Fibroblast of lung (primary cell): ENCODE measurements around the gene MCF2L. TPM values are rescaled to one million over a fixed set of nuclear protein-coding genes. Genes with fewer than 3 reads are reported as not detected.

Source experiments
- DNase-seq, 2 donors: peaks; one replicate each; pipeline versions ENCODE4 v3.0.0 to v3.0.0-alpha.2; 2010; ENCODE audit warnings: low read depth in 2 of 2
- H2AFZ ChIP-seq: 2 replicates; pipeline ENCODE4 v1.5.1; 2012; ENCODE audit warnings: low read length, control low read depth, inconsistent platforms
- H3K27ac ChIP-seq: 2 replicates; pipeline ENCODE4 v1.5.1; 2011; ENCODE audit warnings: low read length, control low read depth; ENCODE audit not compliant: insufficient read depth
- H3K27me3 ChIP-seq: 2 replicates; pipeline ENCODE4 v1.5.1; 2011; ENCODE audit warnings: mild to moderate bottlenecking, low read length; ENCODE audit not compliant: control insufficient read depth, insufficient read depth
- H3K36me3 ChIP-seq: 2 replicates; pipeline ENCODE4 v1.5.1; 2011; ENCODE audit warnings: low read length; ENCODE audit not compliant: control insufficient read depth, insufficient read depth
- H3K4me1 ChIP-seq: 2 replicates; pipeline ENCODE4 v1.5.1; 2011; ENCODE audit warnings: low read length; ENCODE audit not compliant: control insufficient read depth, insufficient read depth; ENCODE audit errors: extremely low read depth
- H3K4me2 ChIP-seq: 2 replicates; pipeline ENCODE4 v1.5.1; 2011; ENCODE audit warnings: low read length, control low read depth; ENCODE audit not compliant: insufficient read depth; ENCODE audit errors: extremely low read depth
- H3K4me3 ChIP-seq, 4 experiments: fragments of 200-600 bp in 1 of 4; sonication (generic) in 1 of 4; replicated peaks in 1 of 4; 2 replicates each; pipeline ENCODE4 v1.5.1; 2011 to 2016; ENCODE audit warnings: low read length in 4 of 4, low read depth in 3 of 4, mild to moderate bottlenecking in 3 of 4, control low read depth in 2 of 4, inconsistent platforms in 1 of 4, mixed read lengths in 1 of 4; ENCODE audit not compliant: insufficient read depth in 1 of 4; ENCODE audit errors: control extremely low read depth in 1 of 4
- H3K79me2 ChIP-seq: 2 replicates; pipeline ENCODE4 v1.5.1; 2012; ENCODE audit warnings: mild to moderate bottlenecking, low read length, inconsistent platforms; ENCODE audit not compliant: control insufficient read depth, insufficient read depth
- H3K9ac ChIP-seq: 2 replicates; pipeline ENCODE4 v1.5.1; 2011; ENCODE audit warnings: mild to moderate bottlenecking, low read length, control low read depth; ENCODE audit not compliant: insufficient read depth
- H3K9me3 ChIP-seq: 2 replicates; pipeline ENCODE4 v1.5.1; 2012; ENCODE audit warnings: low read depth, low read length; ENCODE audit not compliant: control insufficient read depth, insufficient read depth
- H4K20me1 ChIP-seq: 2 replicates; pipeline ENCODE4 v1.5.1; 2011; ENCODE audit warnings: low read length; ENCODE audit not compliant: control insufficient read depth, insufficient read depth; ENCODE audit errors: extremely low read depth
- EZH2 ChIP-seq: IDR thresholded peaks from 2 replicates; pipeline ENCODE4 v1.5.1; 2012; ENCODE audit warnings: low read length, control low read depth, mild to moderate bottlenecking; ENCODE audit errors: missing control alignments
- polyA plus RNA-seq, 2 donors: library from polyadenylated mRNA; depleted of rRNA in 1 of 2; stranded (reverse) in 1 of 2; unstranded in 1 of 2; fragments of >200 nt; gene quantifications; 2 replicates each; pipeline ENCODE4 v1.2.1, GENCODE V29; 2011 to 2012; ENCODE audit warnings: missing spikeins in 1 of 2
- total RNA-seq: library from RNA; depleted of rRNA; stranded (reverse); fragments of >200 nt; gene quantifications from 2 replicates; pipeline ENCODE4 v1.2.1, GENCODE V29; 2014
- TF ChIP-seq, protein P1 (sequence below), 2 donors: IDR thresholded peaks in 1 of 2; conservative IDR thresholded peaks in 1 of 2; 1 replicate in 1 of 2; 2 replicates in 1 of 2; pipeline ENCODE4 v1.5.1; 2011 to 2012; ENCODE audit warnings: low read length in 2 of 2, control low read depth in 1 of 2, inconsistent platforms in 1 of 2, low read depth in 1 of 2, mild to moderate bottlenecking in 1 of 2

The MCF2L gene
- total and polyA plus RNA-seq, 2 donors (not counting 1 experiment from before 2014, with no cell fraction given), result 0.18 to 3.3 TPM

DNA sequence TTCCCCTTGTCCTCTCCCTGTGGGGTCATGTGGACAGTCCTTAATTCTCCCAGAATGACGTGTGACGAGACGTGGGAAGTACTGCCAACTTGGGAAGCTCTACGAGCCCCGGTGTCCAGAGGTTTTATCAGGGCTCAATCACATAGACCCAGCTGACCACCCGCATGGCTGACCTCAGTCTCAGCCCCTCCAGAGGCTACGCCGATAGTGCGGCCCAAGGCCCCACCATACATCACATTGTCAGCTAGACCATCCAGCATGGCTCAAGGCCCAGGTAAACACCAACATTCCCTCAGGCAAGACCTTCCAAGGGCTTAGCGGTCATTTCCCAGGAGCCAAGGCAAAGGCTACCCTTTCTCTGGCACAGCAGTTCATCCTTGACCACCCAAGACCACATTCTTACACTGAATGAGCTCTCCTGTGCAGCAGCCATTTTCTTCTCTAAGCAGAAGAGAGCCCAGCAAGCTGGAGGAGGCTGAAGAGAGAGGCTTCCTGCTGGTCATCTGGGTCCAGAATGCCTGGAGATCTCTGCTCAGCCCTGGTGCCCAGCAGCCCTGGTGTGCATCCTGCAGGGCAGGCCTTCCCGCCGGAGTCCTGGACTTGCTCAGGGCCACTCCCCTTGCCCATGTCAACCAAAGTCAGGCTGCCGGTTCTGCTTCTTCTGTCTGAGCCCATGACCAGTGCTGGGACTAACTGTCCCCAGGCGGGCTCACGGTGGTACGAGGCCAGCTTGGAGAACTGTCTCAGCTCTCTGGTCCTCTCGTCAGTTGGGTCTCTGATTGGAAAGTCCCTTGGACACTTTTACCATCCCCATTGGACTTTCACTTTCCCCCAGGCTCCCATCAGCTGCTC lies 145.7 kb downstream of the MCF2L start:
- Histone ChIP-seq H3K4me3 (no peak overlapping the region), H3K9ac (no peak overlapping the region), H3K9me3 (no peaks in the 10 kb centered on the region), H4K20me1 (no peaks in the 10 kb centered on the region), H2AFZ (no peak overlapping the region), H3K4me1 (no peaks in the 10 kb centered on the region), H3K4me2 (no peak overlapping the region), H3K27ac (no peak overlapping the region), H3K79me2 (no peaks in the 10 kb centered on the region), H3K27me3 (peaks cover 17% of the 10 kb centered on the region), H3K36me3 (no peaks in the 10 kb centered on the region)
- no peak for DNase-seq
- TF ChIP-seq, protein P1, sequence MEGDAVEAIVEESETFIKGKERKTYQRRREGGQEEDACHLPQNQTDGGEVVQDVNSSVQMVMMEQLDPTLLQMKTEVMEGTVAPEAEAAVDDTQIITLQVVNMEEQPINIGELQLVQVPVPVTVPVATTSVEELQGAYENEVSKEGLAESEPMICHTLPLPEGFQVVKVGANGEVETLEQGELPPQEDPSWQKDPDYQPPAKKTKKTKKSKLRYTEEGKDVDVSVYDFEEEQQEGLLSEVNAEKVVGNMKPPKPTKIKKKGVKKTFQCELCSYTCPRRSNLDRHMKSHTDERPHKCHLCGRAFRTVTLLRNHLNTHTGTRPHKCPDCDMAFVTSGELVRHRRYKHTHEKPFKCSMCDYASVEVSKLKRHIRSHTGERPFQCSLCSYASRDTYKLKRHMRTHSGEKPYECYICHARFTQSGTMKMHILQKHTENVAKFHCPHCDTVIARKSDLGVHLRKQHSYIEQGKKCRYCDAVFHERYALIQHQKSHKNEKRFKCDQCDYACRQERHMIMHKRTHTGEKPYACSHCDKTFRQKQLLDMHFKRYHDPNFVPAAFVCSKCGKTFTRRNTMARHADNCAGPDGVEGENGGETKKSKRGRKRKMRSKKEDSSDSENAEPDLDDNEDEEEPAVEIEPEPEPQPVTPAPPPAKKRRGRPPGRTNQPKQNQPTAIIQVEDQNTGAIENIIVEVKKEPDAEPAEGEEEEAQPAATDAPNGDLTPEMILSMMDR (conservative IDR thresholded peaks at IDR 0.05 in 1 of 2, IDR thresholded peaks at IDR 0.05 in 1 of 2; ENCODE audit: low read depth in 1 of 2, low read length in 2 of 2), result no peak
- no peak for TF ChIP-seq EZH2

GRCh38 chr13:113115363-113116205 lies 146.6 kb downstream of the MCF2L start:
- no peak overlapping the region for H3K9ac ChIP-seq
- no peaks in the 10 kb centered on the region for H3K36me3 ChIP-seq
- no peaks in the 10 kb centered on the region for H3K4me1 ChIP-seq
- no peak overlapping the region for H3K4me3 ChIP-seq
- no peak overlapping the region for H3K27ac ChIP-seq
- H2AFZ ChIP-seq, result no peak overlapping the region
- TF ChIP-seq, protein P1 (conservative IDR thresholded peaks at IDR 0.05 in 1 of 2, IDR thresholded peaks at IDR 0.05 in 1 of 2; ENCODE audit: low read depth in 1 of 2, low read length in 2 of 2), result no peak
- TF ChIP-seq EZH2, result no peak
- H3K27me3 ChIP-seq, result peaks cover 8% of the 10 kb centered on the region
- H4K20me1 ChIP-seq, result no peaks in the 10 kb centered on the region
- DNase-seq, result no peak
- H3K79me2 ChIP-seq, result no peaks in the 10 kb centered on the region
- no peak overlapping the region for H3K4me2 ChIP-seq
- H3K9me3 ChIP-seq, result no peaks in the 10 kb centered on the region

DNA sequence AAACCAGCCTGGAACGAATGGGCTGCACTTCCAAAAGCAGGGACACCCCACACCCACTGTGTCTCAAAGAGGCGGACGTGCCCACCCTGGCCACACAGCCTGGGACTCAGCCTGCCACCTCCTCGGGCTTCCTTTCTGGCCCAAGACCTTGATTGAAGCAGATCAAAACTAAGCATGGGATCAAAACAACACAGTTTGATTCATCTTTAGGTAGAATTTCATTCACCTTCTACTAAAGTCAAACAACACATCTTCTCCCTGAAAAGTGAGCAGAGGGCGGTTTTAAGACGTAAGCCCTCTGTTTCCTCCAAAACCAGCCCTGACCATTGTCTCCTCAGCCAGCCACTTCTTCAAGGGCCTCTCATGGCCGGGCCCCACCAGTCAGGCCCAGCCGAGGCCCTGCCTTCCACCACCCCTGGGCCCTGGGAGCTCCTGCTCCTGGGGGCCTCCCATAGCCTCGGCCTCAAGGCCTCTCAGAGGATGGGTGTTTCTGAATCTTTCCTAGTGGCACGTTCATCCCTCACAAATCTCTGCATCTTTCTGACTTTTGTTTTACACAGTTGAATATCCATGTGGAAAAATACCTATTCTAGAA lies 147.3 kb downstream of the MCF2L start:
- Histone ChIP-seq H3K4me2 (no peak overlapping the region), H3K9ac (no peak overlapping the region), H4K20me1 (no peaks in the 10 kb centered on the region), H3K4me3 (no peak overlapping the region), H3K9me3 (no peaks in the 10 kb centered on the region), H3K79me2 (no peaks in the 10 kb centered on the region), H2AFZ (no peak overlapping the region), H3K27ac (no peak overlapping the region), H3K27me3 (peaks cover 2% of the 10 kb centered on the region), H3K4me1 (no peaks in the 10 kb centered on the region), H3K36me3 (no peaks in the 10 kb centered on the region)
- no peak for DNase-seq
- TF ChIP-seq EZH2, result no peak
- TF ChIP-seq, protein P1 (conservative IDR thresholded peaks at IDR 0.05 in 1 of 2, IDR thresholded peaks at IDR 0.05 in 1 of 2; ENCODE audit: low read depth in 1 of 2, low read length in 2 of 2), result no peak
